Measurements from ENCODE around the gene ZNF33B. TPM values are rescaled to one million over a fixed set of nuclear protein-coding genes. Genes with fewer than 3 reads are reported as not detected.

ZNF33B gene
- total and polyA plus RNA-seq, 8 donors, result 21.0 to 46.9 (median 36.8) TPM

DNA sequence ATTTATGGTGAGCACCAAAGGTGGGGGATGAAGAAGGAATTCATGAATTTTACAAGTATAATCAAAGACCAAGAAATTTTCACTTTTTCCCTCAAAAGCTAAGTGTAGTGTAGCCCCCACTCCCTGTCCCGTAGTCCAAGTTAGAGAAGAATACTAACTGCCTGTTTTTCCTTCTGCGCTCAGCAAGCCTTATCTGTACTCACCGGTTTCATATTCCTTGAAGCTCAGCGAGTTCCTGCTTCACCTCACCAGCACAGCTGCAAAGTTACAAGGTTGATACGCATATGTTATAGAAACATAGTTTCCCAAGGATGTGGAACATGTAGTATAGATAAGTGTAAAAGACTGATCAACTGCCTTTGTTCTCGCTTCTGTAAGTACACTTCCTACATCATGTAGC is 16.0 kb upstream of the ZNF33B start:
- Histone ChIP-seq H3K27ac (no peak overlapping the region), H3K4me1 (no peaks in the 10 kb centered on the region), H3K4me3 (no peak overlapping the region), H3K9me3 (no peaks in the 10 kb centered on the region), H3K27me3 (no peaks in the 10 kb centered on the region), H3K36me3 (no peaks in the 10 kb centered on the region)
- ATAC-seq (no peak), DNase-seq (no peak)
- intact Hi-C loops (cut with DNase I), result no loop called here
- no peak for TF ChIP-seq CTCF (IDR thresholded peaks at IDR 0.05)

DNA sequence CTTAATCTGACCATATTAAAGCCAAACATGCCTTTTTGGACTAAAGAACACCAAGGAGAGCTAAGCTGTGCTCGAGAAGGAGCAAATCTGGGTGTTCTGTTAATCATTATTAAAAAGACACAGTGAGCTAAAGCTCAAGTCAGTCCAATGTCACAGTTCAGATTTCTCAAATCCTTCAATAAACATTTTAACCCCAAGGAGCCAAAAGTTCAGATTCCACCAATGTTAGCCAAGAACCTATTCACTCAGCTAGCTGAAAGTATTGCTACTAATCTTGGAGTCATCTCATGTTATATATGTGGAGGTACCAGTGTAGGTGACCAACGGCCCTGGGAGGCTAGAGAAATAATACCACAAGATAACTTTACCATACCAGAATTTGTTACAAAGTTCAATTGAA is 14.5 kb upstream of the ZNF33B start:
- H3K4me3 ChIP-seq, result no peak overlapping the region
- H3K27me3 ChIP-seq, result no peaks in the 10 kb centered on the region
- ATAC-seq (no peak), DNase-seq (no peak)
- no peak overlapping the region for H3K27ac ChIP-seq
- H3K4me1 ChIP-seq, result no peaks in the 10 kb centered on the region
- intact Hi-C loops (cut with DNase I), result no loop called here
- H3K36me3 ChIP-seq, result no peaks in the 10 kb centered on the region
- H3K9me3 ChIP-seq, result no peaks in the 10 kb centered on the region
- no peak for TF ChIP-seq CTCF (IDR thresholded peaks at IDR 0.05)

- intact Hi-C loops (cut with DNase I), result no loop called here
- H3K9me3 ChIP-seq, result no peaks in the 10 kb centered on the region
- H3K4me1 ChIP-seq, result no peaks in the 10 kb centered on the region
- DNase-seq (no peak), ATAC-seq (no peak)
- no peak overlapping the region for H3K4me3 ChIP-seq
- no peak for TF ChIP-seq CTCF (IDR thresholded peaks at IDR 0.05)
- H3K36me3 ChIP-seq, result no peaks in the 10 kb centered on the region
- no peak overlapping the region for H3K27ac ChIP-seq
- no peaks in the 10 kb centered on the region for H3K27me3 ChIP-seq
Measured at GRCh38 chr10:42650374-42650773, 12.0 kb upstream of the ZNF33B start.

- Histone ChIP-seq H3K27me3 (no peaks in the 10 kb centered on the region), H3K4me1 (no peaks in the 10 kb centered on the region), H3K4me3 (no peak overlapping the region), H3K36me3 (no peaks in the 10 kb centered on the region), H3K9me3 (no peaks in the 10 kb centered on the region), H3K27ac (no peak overlapping the region)
- no peak for DNase-seq
- no peak for TF ChIP-seq CTCF (IDR thresholded peaks at IDR 0.05)
- no peak for ATAC-seq
- intact Hi-C loops (cut with DNase I), result no loop called here
Measured at GRCh38 chr10:42648512-42648911, 10.1 kb upstream of the ZNF33B start.

DNA sequence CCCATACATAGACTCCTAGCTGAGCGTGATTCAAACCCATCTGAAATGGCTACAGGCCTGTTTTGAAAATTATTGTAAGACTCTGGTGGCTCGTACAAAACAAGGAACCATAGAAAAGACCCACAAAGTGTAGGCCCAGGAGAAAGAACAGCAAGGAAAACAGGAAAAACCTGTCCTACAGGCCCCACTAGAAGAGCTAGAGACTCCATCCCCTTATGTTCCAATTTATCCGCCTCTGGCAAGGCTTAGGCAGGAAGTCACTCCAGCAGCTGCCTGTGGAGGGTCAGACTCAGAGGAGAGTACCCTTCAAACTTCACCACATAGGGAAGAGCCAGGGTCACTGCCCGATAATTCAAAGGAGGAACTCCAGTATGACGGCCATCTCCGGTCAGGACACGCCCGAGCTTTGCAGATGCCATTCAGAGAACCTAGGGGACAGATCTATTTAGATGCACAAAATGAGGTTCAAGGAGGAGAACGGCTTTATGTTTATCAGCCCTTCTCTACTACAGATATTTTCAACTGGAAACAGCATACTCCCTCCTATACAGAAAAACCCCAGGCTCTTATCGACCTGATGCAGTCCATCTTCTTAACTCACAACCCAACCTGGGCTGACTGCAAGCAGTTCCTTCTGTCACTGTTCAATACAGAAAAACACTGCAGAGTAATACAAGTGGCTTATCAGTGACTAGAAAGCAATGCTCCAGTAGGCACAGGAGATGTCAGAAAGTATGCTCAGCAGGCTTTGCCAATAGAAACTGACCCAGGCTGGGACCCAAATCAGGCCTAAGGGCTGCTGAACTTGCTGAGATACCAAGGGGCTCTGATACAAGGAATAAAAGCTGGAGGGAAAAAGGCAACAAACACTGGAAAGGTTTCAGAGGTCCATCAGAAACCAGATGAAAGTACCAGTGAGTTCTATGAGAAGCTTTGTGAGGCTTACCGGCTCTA is 8.6 kb upstream of the ZNF33B start:
- no peaks in the 10 kb centered on the region for H3K36me3 ChIP-seq
- H3K27me3 ChIP-seq, result no peaks in the 10 kb centered on the region
- ATAC-seq (peak; percentile 35), DNase-seq (peak in 2 of 4 donors; percentile 7 to 61)
- no peak for TF ChIP-seq CTCF (IDR thresholded peaks at IDR 0.05)
- H3K27ac ChIP-seq, result no peak overlapping the region
- H3K4me3 ChIP-seq, result no peak overlapping the region
- H3K9me3 ChIP-seq, result no peaks in the 10 kb centered on the region
- intact Hi-C loops (cut with DNase I), result no loop called here
- no peaks in the 10 kb centered on the region for H3K4me1 ChIP-seq

Data from left lung (tissue), 10 donors.